PFSK-1 (cell line): ENCODE data around the gene KTN1.

ENCODE experiments used
- POLR2AphosphoS5 ChIP-seq: IDR thresholded peaks from 2 replicates; pipeline ENCODE4 v1.6.1; 2012; ENCODE audit warnings: low read depth, mild to moderate bottlenecking, control low read depth, low read length, moderate library complexity
- TF ChIP-seq, protein P1 (sequence below), 2 experiments: IDR thresholded peaks; 2 replicates each; pipeline versions ENCODE4 v1.6.1 to v1.8.0; 2011 to 2012; ENCODE audit warnings: low read depth in 2 of 2, low read length in 2 of 2, control low read depth in 1 of 2, inconsistent platforms in 1 of 2, mild to moderate bottlenecking in 1 of 2, moderate library complexity in 1 of 2; ENCODE audit not compliant: insufficient read depth in 1 of 2

DNA sequence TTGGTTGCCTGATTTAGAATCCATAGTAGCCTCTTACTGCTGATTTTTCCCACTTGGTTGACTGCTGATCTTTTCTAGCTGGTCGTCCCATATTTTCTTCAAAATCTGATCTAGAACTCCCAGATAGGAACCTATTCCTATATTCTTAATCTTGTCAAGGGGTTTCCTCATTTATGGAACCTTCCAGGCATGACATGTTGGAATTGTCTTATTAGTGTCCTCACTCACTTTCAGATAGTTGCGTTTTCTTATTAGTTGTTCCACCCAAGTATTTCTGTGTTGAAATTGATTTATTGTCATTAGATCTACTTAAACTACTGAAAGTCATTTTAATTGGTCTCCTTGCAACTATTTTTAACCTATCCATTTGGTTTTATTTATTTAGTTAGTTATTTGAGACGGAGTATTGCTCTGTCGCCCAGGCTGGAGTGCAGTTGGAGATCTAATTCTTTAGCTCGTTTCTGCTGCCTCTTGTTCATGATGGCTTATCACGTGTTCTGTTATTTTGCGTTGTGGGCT, 25.0 kb downstream of the KTN1 start:
- TF ChIP-seq, protein P1, sequence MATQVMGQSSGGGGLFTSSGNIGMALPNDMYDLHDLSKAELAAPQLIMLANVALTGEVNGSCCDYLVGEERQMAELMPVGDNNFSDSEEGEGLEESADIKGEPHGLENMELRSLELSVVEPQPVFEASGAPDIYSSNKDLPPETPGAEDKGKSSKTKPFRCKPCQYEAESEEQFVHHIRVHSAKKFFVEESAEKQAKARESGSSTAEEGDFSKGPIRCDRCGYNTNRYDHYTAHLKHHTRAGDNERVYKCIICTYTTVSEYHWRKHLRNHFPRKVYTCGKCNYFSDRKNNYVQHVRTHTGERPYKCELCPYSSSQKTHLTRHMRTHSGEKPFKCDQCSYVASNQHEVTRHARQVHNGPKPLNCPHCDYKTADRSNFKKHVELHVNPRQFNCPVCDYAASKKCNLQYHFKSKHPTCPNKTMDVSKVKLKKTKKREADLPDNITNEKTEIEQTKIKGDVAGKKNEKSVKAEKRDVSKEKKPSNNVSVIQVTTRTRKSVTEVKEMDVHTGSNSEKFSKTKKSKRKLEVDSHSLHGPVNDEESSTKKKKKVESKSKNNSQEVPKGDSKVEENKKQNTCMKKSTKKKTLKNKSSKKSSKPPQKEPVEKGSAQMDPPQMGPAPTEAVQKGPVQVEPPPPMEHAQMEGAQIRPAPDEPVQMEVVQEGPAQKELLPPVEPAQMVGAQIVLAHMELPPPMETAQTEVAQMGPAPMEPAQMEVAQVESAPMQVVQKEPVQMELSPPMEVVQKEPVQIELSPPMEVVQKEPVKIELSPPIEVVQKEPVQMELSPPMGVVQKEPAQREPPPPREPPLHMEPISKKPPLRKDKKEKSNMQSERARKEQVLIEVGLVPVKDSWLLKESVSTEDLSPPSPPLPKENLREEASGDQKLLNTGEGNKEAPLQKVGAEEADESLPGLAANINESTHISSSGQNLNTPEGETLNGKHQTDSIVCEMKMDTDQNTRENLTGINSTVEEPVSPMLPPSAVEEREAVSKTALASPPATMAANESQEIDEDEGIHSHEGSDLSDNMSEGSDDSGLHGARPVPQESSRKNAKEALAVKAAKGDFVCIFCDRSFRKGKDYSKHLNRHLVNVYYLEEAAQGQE (IDR thresholded peaks at IDR 0.05; ENCODE audit: insufficient read depth in 1 of 2, low read depth in 2 of 2, low read length in 2 of 2) = no peak
- no peak for TF ChIP-seq POLR2AphosphoS5
